ENCODE measurements around the gene KRT24. TPM values are rescaled to one million over a fixed set of nuclear protein-coding genes. Genes with fewer than 3 reads are reported as not detected.

KRT24 gene
- polyA plus RNA-seq, 1 donor: not detected

- no peak for DNase-seq
Observed at GRCh38 chr17:40694584-40694983, 9.0 kb downstream of the KRT24 start.

GRCh38 chr17:40687106-40687505, 16.4 kb downstream of the KRT24 start:
- no peak for DNase-seq

GRCh38 chr17:40686192-40686591, 17.4 kb downstream of the KRT24 start:
- DNase-seq: no peak

GRCh38 chr17:40680998-40681397, 22.6 kb downstream of the KRT24 start:
- no peak for DNase-seq

- no peak for DNase-seq
Observed at GRCh38 chr17:40679523-40679907, 24.0 kb downstream of the KRT24 start.

- no peak for DNase-seq
Observed at GRCh38 chr17:40678902-40679522, 24.5 kb downstream of the KRT24 start.

GRCh38 chr17:40675905-40676304, 27.6 kb downstream of the KRT24 start:
- no peak for DNase-seq

- DNase-seq: no peak
Observed at GRCh38 chr17:40672654-40673053, 30.9 kb downstream of the KRT24 start.

GRCh38 chr17:40671282-40671681, 32.3 kb downstream of the KRT24 start:
- no peak for DNase-seq

- DNase-seq: no peak
Observed at GRCh38 chr17:40666331-40666730, 37.2 kb downstream of the KRT24 start.

GRCh38 chr17:40664582-40665333, 38.8 kb downstream of the KRT24 start, which contains the start of gene KRT222:
Gene KRT222 (minus strand): TSS chr17:40665177. CDS start chr17:40665099, 78 bp downstream.
- DNase-seq: no peak

GRCh38 chr17:40663252-40663651, 40.3 kb downstream of the KRT24 start:
- DNase-seq: no peak

GRCh38 chr17:40659911-40660310, 43.6 kb downstream of the KRT24 start:
- no peak for DNase-seq

- DNase-seq: no peak
Observed at GRCh38 chr17:40658396-40658795, 45.2 kb downstream of the KRT24 start.

- no peak for DNase-seq
Observed at GRCh38 chr17:40651939-40652338, 51.6 kb downstream of the KRT24 start.

GRCh38 chr17:40648384-40648968, 55.1 kb downstream of the KRT24 start:
- DNase-seq: no peak

Other genes starting within 250 kb of the KRT24 start
- 0.10 TPM for gene TNS4, start 202.1 kb downstream of the KRT24 start, polyA plus RNA-seq (ENCODE audit: insufficient read length)
- 0.20 TPM for gene CCR7, start 138.3 kb downstream of the KRT24 start, polyA plus RNA-seq (ENCODE audit: insufficient read length)
- 254 TPM for gene SMARCE1, start 55.9 kb downstream of the KRT24 start, polyA plus RNA-seq (ENCODE audit: insufficient read length)
- gene KRT222, start 38.6 kb downstream of the KRT24 start, polyA plus RNA-seq (ENCODE audit: insufficient read length): 0.12 TPM
- not detected for gene KRT25, start 51.6 kb upstream of the KRT24 start, polyA plus RNA-seq (ENCODE audit: insufficient read length)
- not detected for gene KRT26, start 68.4 kb upstream of the KRT24 start, polyA plus RNA-seq (ENCODE audit: insufficient read length)
- gene KRT27, start 78.8 kb upstream of the KRT24 start, polyA plus RNA-seq (ENCODE audit: insufficient read length): not detected
- not detected for gene KRT28, start 96.2 kb upstream of the KRT24 start, polyA plus RNA-seq (ENCODE audit: insufficient read length)
- gene KRT10, start 118.9 kb upstream of the KRT24 start, polyA plus RNA-seq (ENCODE audit: insufficient read length): 45.2 TPM
- gene KRT12, start 163.5 kb upstream of the KRT24 start, polyA plus RNA-seq (ENCODE audit: insufficient read length): 0.37 TPM
- 0.33 TPM for gene KRT20, start 181.5 kb upstream of the KRT24 start, polyA plus RNA-seq (ENCODE audit: insufficient read length)
- gene KRT23, start 233.9 kb upstream of the KRT24 start, polyA plus RNA-seq (ENCODE audit: insufficient read length): 1.1 TPM